Measurements from ENCODE around the gene RAB21.

DNA sequence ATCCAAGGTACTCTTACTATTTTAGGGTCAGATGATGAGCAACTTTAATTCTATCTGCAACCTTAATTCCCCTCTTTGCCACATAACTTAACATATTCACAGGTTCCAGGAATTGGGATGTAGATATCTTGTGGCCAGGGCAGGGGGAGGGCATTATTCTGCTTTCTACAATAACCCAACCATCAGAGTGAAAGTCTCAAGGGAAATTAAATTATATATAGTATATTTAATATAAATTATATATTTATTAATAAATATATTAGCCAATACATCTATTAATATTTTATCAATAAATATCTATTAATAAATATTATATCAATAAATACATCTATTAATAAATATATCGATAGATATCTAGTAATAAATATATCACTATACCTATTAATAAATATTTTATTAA is 11.7 kb upstream of the RAB21 start:
- TF ChIP-seq LEF1 (IDR thresholded peaks at IDR 0.05; ENCODE audit: borderline replicate concordance): no peak
- TF ChIP-seq ZNF384 (IDR thresholded peaks at IDR 0.05): no peak
- no peak for TF ChIP-seq BHLHE40 (IDR thresholded peaks at IDR 0.05; ENCODE audit: borderline replicate concordance)
- no peak for TF ChIP-seq ARNT (IDR thresholded peaks at IDR 0.05)
- no peak for TF ChIP-seq SUZ12 (IDR thresholded peaks at IDR 0.05)
- TF ChIP-seq FOXM1 (IDR thresholded peaks at IDR 0.05; ENCODE audit: borderline replicate concordance): no peak
- TF ChIP-seq NFRKB (IDR thresholded peaks at IDR 0.05): no peak
- no peak for TF ChIP-seq SP1 (IDR thresholded peaks at IDR 0.05)
- TF ChIP-seq FOXK2 (IDR thresholded peaks at IDR 0.05): no peak
